ENCODE measurements around the gene TLL2. TPM values are rescaled to one million over a fixed set of nuclear protein-coding genes. Genes with fewer than 3 reads are reported as not detected.

TLL2 gene
- total RNA-seq, 4 donors from 2014 or later, result 0.67 to 1.1 TPM; not detected in 2

- H3K9me3 ChIP-seq, result no peaks in the 10 kb centered on the region
- H3K27me3 ChIP-seq, result no peaks in the 10 kb centered on the region
- no peak overlapping the region for H3K27ac ChIP-seq
- peak; percentile 39 to 44 for DNase-seq
- intact Hi-C loops (cut with DNase I; ENCODE audit: low total_unique reads), result loop anchor here (10.0 kb wide), 1 partner anchor 464 kb away; the partner anchor contains the start of gene LCOR
- H3K36me3 ChIP-seq, result no peaks in the 10 kb centered on the region
- H3K4me1 ChIP-seq, result no peaks in the 10 kb centered on the region
- TF ChIP-seq CTCF (IDR thresholded peaks at IDR 0.05) (peak; percentile 56 to 72 (median 62)), POLR2A (IDR thresholded peaks at IDR 0.05) (no peak)
- H3K4me3 ChIP-seq, result no peak overlapping the region
These were observed 143.1 kb downstream of the TLL2 start for GRCh38 chr10:96370584-96371157.

- TF ChIP-seq POLR2A (IDR thresholded peaks at IDR 0.05) (no peak), CTCF (IDR thresholded peaks at IDR 0.05) (no peak)
- no peaks in the 10 kb centered on the region for H3K4me1 ChIP-seq
- H3K9me3 ChIP-seq, result no peaks in the 10 kb centered on the region
- H3K4me3 ChIP-seq, result no peak overlapping the region
- no peak for DNase-seq
- no peaks in the 10 kb centered on the region for H3K27me3 ChIP-seq
- intact Hi-C loops (cut with DNase I; ENCODE audit: low total_unique reads), result loop anchor here (10.0 kb wide), 1 partner anchor 465 kb away; the partner anchor contains the start of gene LCOR
- no peak overlapping the region for H3K27ac ChIP-seq
- no peaks in the 10 kb centered on the region for H3K36me3 ChIP-seq
These were observed 143.7 kb downstream of the TLL2 start for GRCh38 chr10:96369890-96370583.

GRCh38 chr10:96368971-96369370 lies 144.8 kb downstream of the TLL2 start:
- Histone ChIP-seq H3K4me3 (no peak overlapping the region), H3K27ac (no peak overlapping the region), H3K27me3 (no peaks in the 10 kb centered on the region), H3K36me3 (no peaks in the 10 kb centered on the region), H3K9me3 (no peaks in the 10 kb centered on the region), H3K4me1 (no peaks in the 10 kb centered on the region)
- no peak for TF ChIP-seq POLR2A (IDR thresholded peaks at IDR 0.05)
- TF ChIP-seq CTCF (IDR thresholded peaks at IDR 0.05), result no peak
- intact Hi-C loops (cut with DNase I; ENCODE audit: low total_unique reads), result no loop called here
- no peak for DNase-seq

- Histone ChIP-seq H3K36me3 (no peaks in the 10 kb centered on the region), H3K4me1 (no peaks in the 10 kb centered on the region), H3K27me3 (no peaks in the 10 kb centered on the region), H3K27ac (no peak overlapping the region), H3K9me3 (no peaks in the 10 kb centered on the region), H3K4me3 (no peak overlapping the region)
- TF ChIP-seq CTCF (IDR thresholded peaks at IDR 0.05) (no peak), POLR2A (IDR thresholded peaks at IDR 0.05) (no peak)
- intact Hi-C loops (cut with DNase I; ENCODE audit: low total_unique reads), result no loop called here
- no peak for DNase-seq
These were observed 146.3 kb downstream of the TLL2 start for GRCh38 chr10:96367470-96367869.

- DNase-seq, result no peak
- H3K27me3 ChIP-seq, result no peaks in the 10 kb centered on the region
- intact Hi-C loops (cut with DNase I; ENCODE audit: low total_unique reads), result no loop called here
- no peak for TF ChIP-seq POLR2A (IDR thresholded peaks at IDR 0.05)
- no peak for TF ChIP-seq CTCF (IDR thresholded peaks at IDR 0.05)
- no peaks in the 10 kb centered on the region for H3K9me3 ChIP-seq
- H3K4me1 ChIP-seq, result no peaks in the 10 kb centered on the region
- H3K36me3 ChIP-seq, result no peaks in the 10 kb centered on the region
- H3K4me3 ChIP-seq, result no peak overlapping the region
- no peak overlapping the region for H3K27ac ChIP-seq
These were observed 147.2 kb downstream of the TLL2 start for GRCh38 chr10:96366508-96366907.
